SK-N-SH (cell line): ENCODE data around the gene OR5B17. TPM values are rescaled to one million over a fixed set of nuclear protein-coding genes. Genes with fewer than 3 reads are reported as not detected.
A peak's percentile ranks its signal among the peaks of the same experiment; 100 is the strongest.

Source experiments
- CTCF ChIA-PET: fragments of 300-600, 350-600 bp; formaldehyde crosslinking; extraction: SDS; loops from one replicate; lab custom pipeline; 2021; lab: Yijun Ruan, JAX
- POLR2A ChIA-PET: fragments of 350-600 bp; sonication (Branson Sonifier 250); formaldehyde crosslinking; extraction: SDS; loops from one replicate; lab custom pipeline; 2020; ENCODE audit warnings: antibody characterized with exemption, inconsistent platforms; lab: Yijun Ruan, JAX
- DNase-seq: peaks from one replicate; pipeline ENCODE4 v3.0.0; 2012
- H2AFZ ChIP-seq: fragments of 200-600 bp; sonication (generic); 2 replicates; pipeline ENCODE4 v1.8.1; 2016; ENCODE audit warnings: antibody characterized with exemption, mild to moderate bottlenecking, low read depth
- H3F3A ChIP-seq: fragments of 200-600 bp; sonication (generic); replicated peaks from 2 replicates; pipeline ENCODE3; 2016; ENCODE audit warnings: antibody characterized with exemption, mild to moderate bottlenecking; ENCODE audit not compliant: insufficient read depth
- H3K27ac ChIP-seq, 2 experiments: fragments of 200-500 bp in 1 of 2; fragments of 200-600 bp in 1 of 2; sonication (Bioruptor generic) in 1 of 2; sonication (generic), shearing (Covaris generic) in 1 of 2; 2 replicates each; pipeline versions ENCODE4 v1.5.1 to v1.6.1; 2014 to 2016; ENCODE audit warnings: low read depth in 2 of 2, inconsistent platforms in 1 of 2, low read length in 1 of 2, mild to moderate bottlenecking in 1 of 2, mixed read lengths in 1 of 2
- H3K27me3 ChIP-seq: fragments of 200-600 bp; sonication (generic), shearing (Covaris generic); 2 replicates; pipeline ENCODE4 v1.6.1; 2016; ENCODE audit warnings: mixed run types; ENCODE audit not compliant: insufficient read depth
- H3K36me3 ChIP-seq, 2 experiments: fragments of 200-500 bp in 1 of 2; fragments of 200-600 bp in 1 of 2; sonication (Bioruptor generic) in 1 of 2; sonication (generic) in 1 of 2; replicated peaks in 1 of 2; 2 replicates each; pipeline versions ENCODE3 to v1.5.1; 2014 to 2016; ENCODE audit warnings: low read length in 1 of 2, mild to moderate bottlenecking in 1 of 2; ENCODE audit not compliant: insufficient read depth in 2 of 2, control insufficient read depth in 1 of 2
- H3K4me1 ChIP-seq, 2 experiments: fragments of 200-500 bp in 1 of 2; fragments of 200-600 bp in 1 of 2; sonication (Bioruptor generic) in 1 of 2; sonication (generic), shearing (Covaris generic) in 1 of 2; 2 replicates each; pipeline versions ENCODE4 v1.5.1 to v1.6.1; 2014 to 2016; ENCODE audit warnings: low read depth in 1 of 2, low read length in 1 of 2, mixed run types in 1 of 2; ENCODE audit not compliant: insufficient read depth in 2 of 2, control insufficient read depth in 1 of 2
- H3K4me2 ChIP-seq: fragments of 200-600 bp; sonication (generic), shearing (Covaris generic); 2 replicates; pipeline ENCODE4 v1.6.1; 2017; ENCODE audit warnings: mixed run types
- H3K4me3 ChIP-seq, 2 experiments: fragments of 200-500 bp in 1 of 2; fragments of 200-600 bp in 1 of 2; sonication (Bioruptor generic) in 1 of 2; sonication (generic), shearing (Covaris generic) in 1 of 2; 2 replicates each; pipeline versions ENCODE4 v1.5.1 to v1.8.1; 2014 to 2016; ENCODE audit warnings: low read depth in 2 of 2, inconsistent platforms in 1 of 2, low read length in 1 of 2, mild to moderate bottlenecking in 1 of 2, mixed read lengths in 1 of 2, moderate library complexity in 1 of 2
- H3K79me2 ChIP-seq: fragments of 200-600 bp; sonication (generic); 2 replicates; pipeline ENCODE4 v1.8.1; 2017; ENCODE audit warnings: mild to moderate bottlenecking; ENCODE audit not compliant: insufficient read depth
- H3K9ac ChIP-seq: fragments of 200-600 bp; sonication (generic); 2 replicates; pipeline ENCODE4 v1.6.1; 2017; ENCODE audit warnings: mixed run types
- H3K9me2 ChIP-seq: fragments of 200-600 bp; sonication (generic); 2 replicates; pipeline ENCODE4 v1.6.1; 2017; ENCODE audit warnings: mixed run types
- H3K9me3 ChIP-seq: fragments of 200-600 bp; sonication (generic); 2 replicates; pipeline ENCODE4 v1.6.1; 2017; ENCODE audit warnings: mixed run types, mild to moderate bottlenecking, moderate library complexity
- H4K20me1 ChIP-seq: fragments of 200-600 bp; sonication (generic); 2 replicates; pipeline ENCODE4 v1.6.1; 2017; ENCODE audit warnings: mild to moderate bottlenecking, mixed run types; ENCODE audit not compliant: insufficient read depth
- CHD2 ChIP-seq: fragments of 150-350 bp; IDR thresholded peaks from 2 replicates; pipeline ENCODE4 v1.6.1; 2018; ENCODE audit warnings: low read length; ENCODE audit not compliant: partially characterized antibody
- ELF1 ChIP-seq: IDR thresholded peaks from 2 replicates; pipeline ENCODE4 v1.4.0; 2012
- EP300 ChIP-seq, 2 experiments: IDR thresholded peaks; 2 replicates each; pipeline versions ENCODE4 v1.4.0 to v1.6.1; 2012; ENCODE audit warnings: borderline replicate concordance in 1 of 2, low read depth in 1 of 2, low read length in 1 of 2
- FOSL2 ChIP-seq: IDR thresholded peaks from 2 replicates; pipeline ENCODE4 v1.4.0; 2012; ENCODE audit warnings: low read depth, mild to moderate bottlenecking, moderate library complexity, borderline replicate concordance
- FOXJ3 ChIP-seq: sonication (generic); formaldehyde crosslinking; IDR thresholded peaks from 2 replicates; pipeline ENCODE4 v1.5.1; 2020; ENCODE audit warnings: mild to moderate bottlenecking, missing genetic modification reagents
- GABPA ChIP-seq: IDR thresholded peaks from 2 replicates; pipeline ENCODE4 v1.4.0; 2012; ENCODE audit warnings: low read depth, mild to moderate bottlenecking
- JUND ChIP-seq: IDR thresholded peaks from 2 replicates; pipeline ENCODE4 v1.4.0; 2012
- MEF2A ChIP-seq: IDR thresholded peaks from 2 replicates; pipeline ENCODE4 v1.4.0; 2012; ENCODE audit warnings: low read depth, borderline replicate concordance
- MXI1 ChIP-seq: IDR thresholded peaks from 2 replicates; pipeline ENCODE4 v1.6.1; 2012; ENCODE audit warnings: mild to moderate bottlenecking, low read depth, low read length, improper control_type of control experiment
- NRF1 ChIP-seq: IDR thresholded peaks from 2 replicates; pipeline ENCODE4 v1.6.1; 2012; ENCODE audit warnings: low read depth, mild to moderate bottlenecking, low read length
- POLR2AphosphoS5 ChIP-seq: IDR thresholded peaks from 2 replicates; pipeline ENCODE4 v1.6.1; 2012; ENCODE audit warnings: low read depth, low read length
- RAD21 ChIP-seq: IDR thresholded peaks from 2 replicates; pipeline ENCODE4 v1.6.1; 2012; ENCODE audit warnings: mild to moderate bottlenecking, low read length
- RCOR1 ChIP-seq: fragments of 150-350 bp; IDR thresholded peaks from 2 replicates; pipeline ENCODE4 v1.6.1; 2017; ENCODE audit warnings: antibody characterized with exemption, low read length
- RXRA ChIP-seq: IDR thresholded peaks from 2 replicates; pipeline ENCODE4 v1.4.0; 2012; ENCODE audit warnings: low read depth, mild to moderate bottlenecking, borderline replicate concordance
- TCF12 ChIP-seq: IDR thresholded peaks from 2 replicates; pipeline ENCODE4 v1.4.0; 2012
- YY1 ChIP-seq: IDR thresholded peaks from 2 replicates; pipeline ENCODE4 v1.4.0; 2012; ENCODE audit warnings: low read depth, mild to moderate bottlenecking
- WGBS: methylation state at CpG from one replicate; pipeline ENCODE4 v1.1.6; 2017; ENCODE audit warnings: low lambda C conversion rate; 5-methylcytosine and 5-hydroxymethylcytosine counted together
- polyA plus RNA-seq, 3 experiments: library from polyadenylated mRNA; depleted of rRNA; stranded (reverse); fragments of >200 nt; gene quantifications; 2 replicates each; pipeline ENCODE4 v1.2.3, GENCODE V29; 2012
- TF ChIP-seq, protein P1 (sequence below): fragments of 150-350 bp; IDR thresholded peaks from 2 replicates; pipeline ENCODE4 v1.6.1; 2016; ENCODE audit warnings: mild to moderate bottlenecking, low read depth, low read length
- TF ChIP-seq, protein P2 (sequence below): IDR thresholded peaks from 2 replicates; pipeline ENCODE4 v1.4.0; 2012; ENCODE audit warnings: low read depth
- TF ChIP-seq, protein P3 (sequence below): IDR thresholded peaks from 2 replicates; pipeline ENCODE4; 2012

The OR5B17 gene
- polyA plus RNA-seq, 1 of the 3 experiments (the other 2 are of a cell fraction), result not detected

DNA sequence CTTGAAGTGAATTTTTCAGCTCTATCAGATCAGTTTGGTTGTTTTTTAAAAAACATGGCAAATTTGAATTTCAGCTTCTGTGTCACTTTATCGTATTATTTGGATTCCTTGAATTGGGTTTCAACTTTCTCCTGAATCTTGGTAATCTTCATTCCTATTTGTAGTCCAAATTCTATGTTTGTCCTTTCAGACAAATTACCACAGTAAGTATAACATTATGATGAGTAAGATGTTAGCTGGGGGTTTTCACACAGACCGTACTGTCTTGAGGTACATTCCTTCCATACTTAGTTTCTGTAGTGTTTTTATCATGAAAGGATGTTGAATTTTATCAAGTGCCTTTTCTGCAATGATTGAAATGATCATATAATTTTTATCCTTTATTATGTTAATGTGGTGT is 28.0 kb downstream of the OR5B17 start:
- ChIA-PET POLR2A (no interaction called here), CTCF (interaction anchor here (0.8 kb wide), 1 partner anchor 58 kb away, joined by 3 read pairs; no protein-coding TSS in a partner anchor)
- DNase-seq, result no peak
- H2AFZ ChIP-seq, result no peak overlapping the region
- no peak overlapping the region for H3K9ac ChIP-seq
- H3K36me3 ChIP-seq, result no peaks in the 10 kb centered on the region
- TF ChIP-seq POLR2AphosphoS5, result no peak
- TF ChIP-seq EP300 (IDR thresholded peaks at IDR 0.05; ENCODE audit: borderline replicate concordance in 1 of 2, low read depth in 1 of 2, low read length in 1 of 2), result no peak
- no peak for TF ChIP-seq FOSL2
- TF ChIP-seq FOXJ3 (CRISPR knock-in tag), result no peak
- TF ChIP-seq NRF1, result no peak
- TF ChIP-seq RCOR1, result no peak
- TF ChIP-seq, protein P1, sequence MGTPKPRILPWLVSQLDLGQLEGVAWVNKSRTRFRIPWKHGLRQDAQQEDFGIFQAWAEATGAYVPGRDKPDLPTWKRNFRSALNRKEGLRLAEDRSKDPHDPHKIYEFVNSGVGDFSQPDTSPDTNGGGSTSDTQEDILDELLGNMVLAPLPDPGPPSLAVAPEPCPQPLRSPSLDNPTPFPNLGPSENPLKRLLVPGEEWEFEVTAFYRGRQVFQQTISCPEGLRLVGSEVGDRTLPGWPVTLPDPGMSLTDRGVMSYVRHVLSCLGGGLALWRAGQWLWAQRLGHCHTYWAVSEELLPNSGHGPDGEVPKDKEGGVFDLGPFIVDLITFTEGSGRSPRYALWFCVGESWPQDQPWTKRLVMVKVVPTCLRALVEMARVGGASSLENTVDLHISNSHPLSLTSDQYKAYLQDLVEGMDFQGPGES, result no peak
- no peak for TF ChIP-seq GABPA
- no peak for TF ChIP-seq RAD21
- no peak for TF ChIP-seq RXRA
- TF ChIP-seq MEF2A, result no peak
- no peak for TF ChIP-seq ELF1
- TF ChIP-seq CHD2, result no peak
- no peak for TF ChIP-seq TCF12
- TF ChIP-seq, protein P2, sequence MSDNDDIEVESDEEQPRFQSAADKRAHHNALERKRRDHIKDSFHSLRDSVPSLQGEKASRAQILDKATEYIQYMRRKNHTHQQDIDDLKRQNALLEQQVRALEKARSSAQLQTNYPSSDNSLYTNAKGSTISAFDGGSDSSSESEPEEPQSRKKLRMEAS, result no peak
- no peak for TF ChIP-seq YY1
- no peak for TF ChIP-seq MXI1
- TF ChIP-seq, all 33 proteins: peak for 0
- no peaks in the 10 kb centered on the region for H3K9me2 ChIP-seq
- H3K9me3 ChIP-seq, result peaks cover 5% of the 10 kb centered on the region; the same call in 1 of the 2 replicates
- 10% methylated on average over 2 of the region's 2 CpGs for WGBS
- no peak overlapping the region for H3K27ac ChIP-seq
- H3K27me3 ChIP-seq, result no peaks in the 10 kb centered on the region
- H4K20me1 ChIP-seq, result no peaks in the 10 kb centered on the region
- H3K79me2 ChIP-seq, result no peaks in the 10 kb centered on the region
- H3K4me2 ChIP-seq, result no peak overlapping the region
- no peak overlapping the region for H3K4me3 ChIP-seq
- H3K4me1 ChIP-seq, result no peaks in the 10 kb centered on the region
- peaks cover 14% of the 10 kb centered on the region for H3F3A ChIP-seq

DNA sequence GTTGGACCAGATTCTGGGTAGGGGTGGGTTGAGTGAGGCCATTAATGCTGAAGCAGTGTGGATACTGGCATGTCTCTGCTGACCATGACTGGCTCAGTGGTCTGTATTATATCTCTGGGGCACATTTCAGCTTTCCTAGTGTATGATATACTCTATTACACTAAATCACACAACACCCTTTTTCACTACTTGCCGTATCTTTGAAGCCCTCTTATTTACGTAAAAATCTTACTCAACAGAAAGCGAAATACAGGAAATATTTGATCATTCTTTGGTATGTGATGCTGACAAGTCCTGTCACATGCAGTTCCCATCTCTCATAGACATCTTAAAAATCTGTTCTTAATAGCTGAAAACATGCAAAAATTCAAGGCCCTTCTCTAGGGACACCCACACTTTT is 40.3 kb downstream of the OR5B17 start:
- Histone ChIP-seq H3K9me2 (no peaks in the 10 kb centered on the region), H3K4me2 (no peak overlapping the region), H3K79me2 (no peaks in the 10 kb centered on the region), H3K9ac (no peak overlapping the region), H3K4me1 (no peaks in the 10 kb centered on the region), H3K27me3 (no peaks in the 10 kb centered on the region), H3K36me3 (peaks cover 0 to 4% of the 10 kb centered on the region in 2 experiments), H3K9me3 (no peaks in the 10 kb centered on the region), H4K20me1 (no peaks in the 10 kb centered on the region), H3K27ac (peak overlapping the region in 1 of 2 experiments; percentile 29; a peak in 2 of 4 replicates), H3K4me3 (no peak overlapping the region), H2AFZ (peak overlapping the region; percentile 56; the same call in 1 of the 2 replicates), H3F3A (peaks cover 17% of the 10 kb centered on the region)
- POLR2A ChIA-PET, result no interaction called here
- CTCF ChIA-PET, result interaction anchor here (0.6 kb wide), 1 partner anchor 1676 kb away, joined by 3 read pairs; no protein-coding TSS in a partner anchor
- 6% methylated on average over 3 of the region's 3 CpGs for WGBS
- no peak for DNase-seq
- TF ChIP-seq TCF12, result peak; percentile 50
- TF ChIP-seq, protein P3, sequence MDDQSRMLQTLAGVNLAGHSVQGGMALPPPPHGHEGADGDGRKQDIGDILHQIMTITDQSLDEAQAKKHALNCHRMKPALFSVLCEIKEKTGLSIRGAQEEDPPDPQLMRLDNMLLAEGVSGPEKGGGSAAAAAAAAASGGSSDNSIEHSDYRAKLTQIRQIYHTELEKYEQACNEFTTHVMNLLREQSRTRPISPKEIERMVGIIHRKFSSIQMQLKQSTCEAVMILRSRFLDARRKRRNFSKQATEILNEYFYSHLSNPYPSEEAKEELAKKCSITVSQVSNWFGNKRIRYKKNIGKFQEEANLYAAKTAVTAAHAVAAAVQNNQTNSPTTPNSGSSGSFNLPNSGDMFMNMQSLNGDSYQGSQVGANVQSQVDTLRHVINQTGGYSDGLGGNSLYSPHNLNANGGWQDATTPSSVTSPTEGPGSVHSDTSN, result peak; percentile 82
- TF ChIP-seq EP300 (IDR thresholded peaks at IDR 0.05; ENCODE audit: borderline replicate concordance in 1 of 2, low read depth in 1 of 2, low read length in 1 of 2), result peak in 1 of 2 experiments; percentile 21; a peak in 1 of 4 replicates
- TF ChIP-seq RCOR1, result no peak
- TF ChIP-seq JUND, result 0 out of 2 replicates have a peak, but pooled peaks have one; percentile 3
- TF ChIP-seq ELF1, result no peak
